ENCODE results near the gene CTNNA1.

Gene CTNNA1

DNA sequence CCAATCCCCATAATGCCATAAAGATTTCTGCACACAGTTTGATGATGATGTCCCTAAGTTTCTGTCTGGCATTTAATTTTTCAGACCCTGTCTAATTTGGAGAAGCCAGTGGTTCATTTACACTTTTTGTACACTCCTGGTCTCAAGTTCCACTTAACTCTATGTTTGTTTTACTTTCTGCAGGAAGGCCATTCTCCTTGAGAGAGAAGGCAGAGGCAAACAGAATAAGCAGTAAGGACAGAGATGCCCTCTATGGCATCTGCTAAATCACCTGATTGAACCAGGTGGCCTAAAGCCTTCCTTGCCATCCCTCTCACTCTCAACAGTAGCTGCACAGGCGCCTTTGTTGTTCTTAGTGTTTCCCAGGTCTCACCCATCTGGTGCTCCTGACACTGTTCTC, 208.0 kb downstream of the CTNNA1 start:
- TF ChIP-seq, protein P1, sequence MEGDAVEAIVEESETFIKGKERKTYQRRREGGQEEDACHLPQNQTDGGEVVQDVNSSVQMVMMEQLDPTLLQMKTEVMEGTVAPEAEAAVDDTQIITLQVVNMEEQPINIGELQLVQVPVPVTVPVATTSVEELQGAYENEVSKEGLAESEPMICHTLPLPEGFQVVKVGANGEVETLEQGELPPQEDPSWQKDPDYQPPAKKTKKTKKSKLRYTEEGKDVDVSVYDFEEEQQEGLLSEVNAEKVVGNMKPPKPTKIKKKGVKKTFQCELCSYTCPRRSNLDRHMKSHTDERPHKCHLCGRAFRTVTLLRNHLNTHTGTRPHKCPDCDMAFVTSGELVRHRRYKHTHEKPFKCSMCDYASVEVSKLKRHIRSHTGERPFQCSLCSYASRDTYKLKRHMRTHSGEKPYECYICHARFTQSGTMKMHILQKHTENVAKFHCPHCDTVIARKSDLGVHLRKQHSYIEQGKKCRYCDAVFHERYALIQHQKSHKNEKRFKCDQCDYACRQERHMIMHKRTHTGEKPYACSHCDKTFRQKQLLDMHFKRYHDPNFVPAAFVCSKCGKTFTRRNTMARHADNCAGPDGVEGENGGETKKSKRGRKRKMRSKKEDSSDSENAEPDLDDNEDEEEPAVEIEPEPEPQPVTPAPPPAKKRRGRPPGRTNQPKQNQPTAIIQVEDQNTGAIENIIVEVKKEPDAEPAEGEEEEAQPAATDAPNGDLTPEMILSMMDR (IDR thresholded peaks at IDR 0.05), result no peak
- H3K27ac ChIP-seq, result no peak overlapping the region
- DNase-seq (ENCODE audit: low spot score), result no peak

GRCh38 chr5:138961729-138962128, 208.5 kb downstream of the CTNNA1 start:
- no peak for DNase-seq (ENCODE audit: low spot score)
- H3K27ac ChIP-seq, result no peak overlapping the region
- TF ChIP-seq, protein P1 (IDR thresholded peaks at IDR 0.05), result no peak
- no peak overlapping the region for H3K4me3 ChIP-seq

More for the DNA sequence above, 208.0 kb downstream of the CTNNA1 start:
- no peak overlapping the region for H3K4me3 ChIP-seq

GRCh38 chr5:138962614-138963370, 209.6 kb downstream of the CTNNA1 start:
- DNase-seq (ENCODE audit: low spot score), result no peak
- TF ChIP-seq, protein P1 (IDR thresholded peaks at IDR 0.05), result no peak
- Histone ChIP-seq H3K4me3 (no peak overlapping the region), H3K27ac (no peak overlapping the region)

DNA sequence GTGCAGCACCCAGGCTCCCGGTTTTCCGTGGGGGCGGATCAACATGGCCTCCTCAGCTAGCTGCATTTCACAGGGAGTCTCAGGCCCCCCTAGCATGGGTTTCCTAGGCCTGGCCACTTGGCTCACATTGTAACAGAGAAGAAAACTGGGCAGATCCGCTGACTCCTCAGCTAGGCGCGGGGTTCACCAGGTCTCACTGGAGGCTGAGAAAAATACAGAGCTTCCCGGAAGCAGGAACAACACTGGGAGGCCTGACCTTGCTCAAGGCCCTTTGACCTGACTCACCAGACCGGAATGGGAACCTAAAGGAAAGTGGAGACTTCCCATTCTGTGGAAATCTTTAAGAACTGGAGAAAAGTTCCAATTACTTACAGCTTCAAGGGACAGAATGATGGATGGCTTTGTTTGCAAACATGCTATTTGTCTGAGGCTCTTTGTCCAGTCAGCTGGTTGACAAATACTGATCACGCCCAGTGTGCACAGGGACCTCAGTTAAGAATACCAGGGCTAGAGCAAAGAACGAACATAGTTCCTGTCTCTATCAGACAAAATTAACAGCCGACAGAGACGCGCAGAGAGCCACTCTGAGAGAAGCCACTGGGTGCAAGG, 210.6 kb downstream of the CTNNA1 start:
- no peak for DNase-seq (ENCODE audit: low spot score)
- TF ChIP-seq, protein P1 (IDR thresholded peaks at IDR 0.05), result no peak
- Histone ChIP-seq H3K4me3 (no peak overlapping the region), H3K27ac (no peak overlapping the region)

GRCh38 chr5:138964647-138965201, 211.5 kb downstream of the CTNNA1 start:
- Histone ChIP-seq H3K27ac (no peak overlapping the region), H3K4me3 (no peak overlapping the region)
- no peak for DNase-seq (ENCODE audit: low spot score)
- TF ChIP-seq, protein P1 (IDR thresholded peaks at IDR 0.05), result no peak

DNA sequence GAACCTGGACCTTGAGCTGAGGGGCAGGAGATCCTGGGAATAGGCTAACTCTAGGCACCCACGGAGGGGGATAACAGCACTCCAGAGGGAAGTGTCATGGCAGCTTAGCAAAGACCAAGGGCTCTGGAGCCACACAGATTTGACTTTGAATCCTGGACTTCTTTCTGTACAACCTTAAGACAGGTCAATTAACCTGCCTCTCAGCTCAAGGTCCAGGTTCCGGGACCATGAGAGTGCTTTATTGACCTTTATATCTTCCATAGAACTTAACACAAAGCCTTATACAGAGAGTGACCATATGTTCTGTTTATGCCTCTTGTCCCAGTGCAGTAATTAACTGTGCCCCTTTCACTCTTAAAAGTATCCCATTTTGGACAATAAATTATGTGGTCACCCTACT, 212.4 kb downstream of the CTNNA1 start:
- TF ChIP-seq, protein P1 (IDR thresholded peaks at IDR 0.05), result no peak
- H3K4me3 ChIP-seq, result no peak overlapping the region
- no peak for DNase-seq (ENCODE audit: low spot score)
- H3K27ac ChIP-seq, result no peak overlapping the region
